ENCODE measurements around the gene NLRP13.
"Not testable (repeated sequence)": the region's sequence is repeated elsewhere in the genome, so short reads cannot be mapped to it uniquely, and the experiment has no call there.

Gene NLRP13

DNA sequence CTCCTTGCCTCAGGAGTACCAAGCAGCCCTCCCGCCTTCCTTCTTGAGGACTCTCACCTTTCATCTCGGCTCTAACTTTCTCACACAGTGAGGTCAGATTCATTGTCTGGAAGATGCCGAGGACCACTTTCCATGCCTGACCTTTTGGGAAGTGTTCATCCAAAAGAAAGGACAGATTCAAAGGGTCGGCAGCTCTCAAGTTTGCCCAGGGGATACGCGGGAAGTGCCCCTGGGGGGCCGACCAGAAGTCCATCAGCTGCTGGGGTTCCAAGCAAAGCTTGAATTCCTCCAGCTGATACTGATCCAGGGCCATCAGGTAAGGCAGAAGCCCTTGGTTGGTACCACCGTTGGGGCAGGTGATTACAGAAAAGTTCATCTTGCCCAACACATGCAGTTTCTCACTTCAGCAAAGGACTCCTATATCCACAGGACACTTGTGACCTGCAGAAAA is at the start of gene NLRP13:
TSS of gene NLRP13 (minus strand) at position 401 of the 451 bp plus-strand sequence. CDS start at position 376, 25 bp downstream.
- no peak for DNase-seq (ENCODE audit: low read depth in 2 of 2, low spot score in 1 of 2)

DNA sequence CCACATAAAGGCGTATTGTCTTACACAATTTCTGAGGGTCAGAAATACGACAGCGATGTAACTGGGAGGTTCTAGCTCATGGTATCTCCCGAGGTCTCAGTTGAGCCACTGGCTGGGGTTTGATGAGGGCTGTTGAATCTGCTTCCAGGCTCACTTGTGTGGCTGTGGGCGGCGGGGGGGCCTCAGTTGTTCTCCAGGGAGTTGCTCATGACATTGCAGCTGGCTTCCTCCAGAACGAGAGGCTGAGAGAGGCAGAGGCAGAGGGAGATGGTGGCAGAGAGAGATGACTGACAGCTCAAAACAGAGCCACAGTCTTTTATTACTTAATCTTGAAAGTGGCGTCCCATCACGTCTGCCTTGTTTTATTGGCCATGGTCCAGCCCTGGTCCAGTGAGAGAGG is 48.3 kb upstream of the NLRP13 start:
- DNase-seq (ENCODE audit: low read depth in 2 of 2, low spot score in 1 of 2) = no peak

DNA sequence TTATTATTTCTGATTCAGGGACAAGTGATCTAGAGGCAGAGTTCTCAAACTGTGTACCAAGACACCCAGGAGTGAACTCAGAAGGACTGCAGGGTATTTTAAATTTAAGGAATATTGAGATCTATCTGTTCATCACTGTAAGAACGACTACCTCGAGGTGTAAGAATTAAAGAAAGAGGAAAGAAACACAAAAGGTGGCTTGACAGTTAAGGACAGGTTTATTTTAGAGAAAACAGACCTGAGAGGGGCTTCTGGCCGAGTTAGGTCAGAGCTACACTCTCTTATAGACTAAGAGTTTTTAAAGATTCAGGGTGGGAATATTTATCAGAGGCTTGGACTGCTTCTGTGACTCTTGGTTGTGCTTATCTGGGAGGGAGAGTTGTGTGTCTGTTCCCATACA is 41.8 kb upstream of the NLRP13 start:
- no peak for DNase-seq (ENCODE audit: low read depth in 2 of 2, low spot score in 1 of 2)

GRCh38 chr19:55962186-55962585 is 30.1 kb upstream of the NLRP13 start:
- no peak for DNase-seq (ENCODE audit: low read depth in 2 of 2, low spot score in 1 of 2)

- no peak for DNase-seq (ENCODE audit: low read depth in 2 of 2, low spot score in 1 of 2)
Measured at GRCh38 chr19:55959996-55960675, 28.0 kb upstream of the NLRP13 start.

GRCh38 chr19:55958356-55958755 is 26.2 kb upstream of the NLRP13 start:
- no peak for DNase-seq (ENCODE audit: low read depth in 2 of 2, low spot score in 1 of 2)

- no peak for DNase-seq (ENCODE audit: low read depth in 2 of 2, low spot score in 1 of 2)
Measured at GRCh38 chr19:55956431-55956830, 24.3 kb upstream of the NLRP13 start.

GRCh38 chr19:55950566-55950965 is 18.4 kb upstream of the NLRP13 start:
- not testable (repeated sequence) for DNase-seq (ENCODE audit: low read depth in 2 of 2, low spot score in 1 of 2)

DNA sequence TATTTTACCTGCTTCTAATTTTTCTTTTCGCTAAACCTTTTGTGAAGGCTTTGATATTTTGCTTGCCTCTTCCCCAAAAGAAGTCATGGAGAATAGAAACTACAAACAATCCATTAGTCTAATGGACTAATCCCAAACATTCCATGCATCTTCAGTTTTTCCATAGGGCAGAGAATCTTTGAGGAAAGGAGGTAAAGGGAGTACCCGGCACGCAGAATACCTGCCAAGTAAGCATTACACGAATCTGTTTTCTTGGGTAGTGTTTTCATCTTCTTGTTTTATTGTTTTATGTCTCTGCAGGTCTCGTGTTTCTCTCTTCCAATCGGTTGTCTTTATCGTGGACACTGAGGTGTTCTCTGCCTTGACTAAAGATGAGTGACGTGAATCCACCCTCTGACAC is 15.4 kb upstream of the NLRP13 start, which contains the start of gene NLRP8:
TSS of gene NLRP8 (plus strand) at position 301 of the 400 bp plus-strand sequence.
- DNase-seq (ENCODE audit: low read depth in 2 of 2, low spot score in 1 of 2) = no peak

DNA sequence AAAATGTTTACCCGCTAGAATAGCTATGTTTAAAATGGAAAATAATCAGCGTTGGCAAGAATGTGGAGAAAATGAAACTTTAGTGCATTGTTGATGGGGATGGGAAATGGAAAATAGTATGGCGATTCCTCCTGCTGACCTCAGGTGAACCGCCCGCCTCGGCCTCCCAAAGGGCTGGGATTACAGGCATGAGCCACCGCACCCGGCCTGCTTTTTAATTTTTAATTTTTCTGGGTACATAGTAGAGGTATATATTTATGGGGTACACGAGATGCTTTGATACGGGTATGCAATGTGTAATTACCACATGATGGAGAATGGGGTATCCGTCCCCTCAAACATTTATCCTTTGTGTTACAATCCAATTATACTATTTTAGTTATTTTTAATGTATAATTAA is 8.2 kb upstream of the NLRP13 start:
- no peak for DNase-seq (ENCODE audit: low read depth in 2 of 2, low spot score in 1 of 2)

GRCh38 chr19:55939206-55939605 is 7.1 kb upstream of the NLRP13 start:
- no peak for DNase-seq (ENCODE audit: low read depth in 2 of 2, low spot score in 1 of 2)

DNA sequence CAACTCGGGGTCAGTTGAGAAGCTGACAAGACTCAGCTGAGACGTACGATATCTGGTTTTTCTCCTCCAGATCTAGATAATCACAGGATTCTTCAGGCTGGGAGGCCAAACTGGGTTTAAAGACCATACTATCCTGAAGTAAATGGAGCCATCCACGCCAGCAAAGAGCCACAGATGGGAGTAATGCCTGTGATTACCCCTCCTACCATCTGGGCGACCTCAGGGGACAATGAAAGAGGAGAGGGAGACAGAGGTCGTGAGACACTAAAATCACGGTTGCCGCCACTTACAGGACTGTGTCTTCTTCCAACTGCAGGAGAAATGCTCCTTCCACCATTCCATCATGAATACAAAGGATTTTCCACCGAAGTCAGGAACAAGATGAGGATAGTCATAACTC is 3.1 kb upstream of the NLRP13 start:
- no peak for DNase-seq (ENCODE audit: low read depth in 2 of 2, low spot score in 1 of 2)

GRCh38 chr19:55930996-55931515 is 1.1 kb downstream of the NLRP13 start:
- DNase-seq (ENCODE audit: low read depth in 2 of 2, low spot score in 1 of 2) = no peak

GRCh38 chr19:55929258-55929657 is 2.9 kb downstream of the NLRP13 start:
- DNase-seq (ENCODE audit: low read depth in 2 of 2, low spot score in 1 of 2) = not testable (repeated sequence)

- DNase-seq (ENCODE audit: low read depth in 2 of 2, low spot score in 1 of 2) = no peak
Measured at GRCh38 chr19:55927991-55928390, 4.1 kb downstream of the NLRP13 start.

- DNase-seq (ENCODE audit: low read depth in 2 of 2, low spot score in 1 of 2) = no peak
Measured at GRCh38 chr19:55923556-55923955, 8.6 kb downstream of the NLRP13 start.

DNA sequence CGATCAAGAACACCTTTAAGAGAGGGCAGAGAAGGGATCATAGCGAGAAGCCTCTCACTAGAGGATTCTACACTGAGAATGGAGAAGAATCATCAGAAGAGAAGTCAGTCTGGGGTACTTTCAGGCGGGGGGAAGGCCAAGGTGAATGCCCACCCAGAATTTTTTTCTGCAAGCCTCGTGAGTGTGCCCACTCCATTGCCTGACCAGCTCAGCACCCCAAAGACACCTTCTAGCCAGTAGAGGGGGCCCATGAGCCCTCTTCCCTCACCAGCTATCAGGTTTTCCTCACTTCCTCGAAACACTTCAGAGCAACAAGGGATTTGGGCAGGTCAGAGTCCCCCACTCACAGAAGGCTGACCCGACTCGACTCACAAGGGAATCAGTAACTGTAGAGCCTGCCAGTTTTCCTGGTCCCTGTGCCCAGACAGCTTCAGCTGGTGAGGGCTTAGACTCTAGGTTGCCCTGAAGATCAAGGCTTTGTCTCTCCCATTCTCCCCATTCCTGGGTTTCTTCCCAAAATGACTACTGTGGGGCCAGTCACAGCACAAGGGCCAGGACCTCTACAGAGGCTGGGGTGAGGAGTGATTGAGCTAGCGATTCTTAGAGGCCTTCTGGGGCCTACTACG is 18.4 kb downstream of the NLRP13 start:
- no peak for DNase-seq (ENCODE audit: low read depth in 2 of 2, low spot score in 1 of 2)

- DNase-seq (ENCODE audit: low read depth in 2 of 2, low spot score in 1 of 2) = no peak
Measured at GRCh38 chr19:55912916-55913315, 19.2 kb downstream of the NLRP13 start.

- no peak for DNase-seq (ENCODE audit: low read depth in 2 of 2, low spot score in 1 of 2)
Measured at GRCh38 chr19:55909801-55910200, 22.3 kb downstream of the NLRP13 start.

DNA sequence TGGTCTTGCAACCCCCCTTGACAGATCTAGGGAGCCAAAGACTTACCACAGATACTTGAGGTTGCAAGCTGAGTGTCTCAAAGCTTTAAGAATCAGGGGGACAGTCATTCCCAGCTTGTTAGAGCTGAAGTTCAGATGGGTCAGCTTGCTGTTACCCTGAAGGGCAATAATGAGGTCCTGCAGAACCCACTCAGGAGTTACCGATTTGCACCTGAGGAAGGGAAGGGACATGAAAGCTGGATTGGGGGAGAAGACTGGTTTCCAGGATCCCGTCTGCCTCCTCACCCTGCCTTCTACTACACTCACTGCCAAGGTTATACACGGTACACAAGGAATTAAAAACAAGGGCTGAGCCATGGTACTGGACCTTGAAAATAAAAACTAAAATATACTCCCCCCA is 24.4 kb downstream of the NLRP13 start:
- no peak for DNase-seq (ENCODE audit: low read depth in 2 of 2, low spot score in 1 of 2)

GRCh38 chr19:55907286-55907685 is 24.9 kb downstream of the NLRP13 start:
- DNase-seq (ENCODE audit: low read depth in 2 of 2, low spot score in 1 of 2) = no peak

DNA sequence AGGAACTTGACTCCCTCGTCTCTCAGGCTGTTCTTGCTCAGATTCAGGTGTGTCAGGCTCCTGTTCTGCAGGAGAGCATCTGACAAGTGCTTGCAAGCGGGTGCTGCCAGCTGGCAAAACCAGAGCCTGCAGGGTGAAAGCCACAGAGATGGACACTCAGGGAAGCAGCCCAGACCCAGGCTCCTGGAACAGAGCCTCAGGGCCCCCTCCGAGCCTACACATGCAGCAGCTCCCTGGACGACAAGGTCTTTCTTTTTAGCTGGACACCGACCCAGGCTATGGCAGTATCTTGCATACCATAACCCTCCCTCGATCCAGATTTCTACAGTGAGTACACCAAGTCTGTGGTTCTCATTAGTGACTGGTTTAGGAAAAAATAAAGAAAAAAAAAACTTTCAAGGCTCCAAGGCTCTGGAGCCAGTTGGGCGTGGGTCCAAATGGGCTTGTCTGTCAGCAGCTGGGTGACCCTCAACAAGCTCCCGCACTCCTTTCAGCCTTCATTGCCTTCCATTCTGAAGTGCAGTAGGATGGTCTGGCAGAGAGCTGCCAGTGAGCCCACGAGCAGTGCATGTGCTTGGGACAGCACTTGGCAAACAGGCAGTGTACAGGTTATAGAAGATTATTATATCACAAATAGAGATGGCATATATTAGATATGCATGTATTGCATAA is 29.9 kb downstream of the NLRP13 start:
- no peak for DNase-seq (ENCODE audit: low read depth in 2 of 2, low spot score in 1 of 2)

Measured in stimulated activated CD8-positive, alpha-beta memory T cell treated with anti-CD3 and anti-CD28 coated beads, Interleukin-4, amount 100 ng/mL, for 4 hours (primary cell).